ENCODE results near the gene TRPM7.

DNA sequence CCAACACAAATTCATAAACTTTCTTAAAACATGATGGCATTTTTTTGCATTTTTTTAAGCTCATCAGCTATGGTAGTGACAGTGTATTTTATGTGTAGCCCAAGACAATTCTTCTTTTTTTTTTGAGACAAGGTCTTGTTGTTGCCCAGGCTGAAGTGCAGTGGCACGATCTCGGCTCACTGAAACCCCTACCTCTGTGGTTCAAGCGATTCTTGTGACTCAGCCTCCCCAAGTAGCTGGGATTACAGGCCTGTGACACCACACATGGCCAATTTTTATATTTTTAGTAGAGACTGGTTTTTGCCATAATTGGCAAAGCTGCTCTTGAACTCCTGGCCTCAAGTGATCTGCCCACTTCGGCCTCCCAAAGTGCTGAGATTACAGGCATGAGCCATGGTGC, 122.8 kb downstream of the TRPM7 start:
- TF ChIP-seq, protein P1, sequence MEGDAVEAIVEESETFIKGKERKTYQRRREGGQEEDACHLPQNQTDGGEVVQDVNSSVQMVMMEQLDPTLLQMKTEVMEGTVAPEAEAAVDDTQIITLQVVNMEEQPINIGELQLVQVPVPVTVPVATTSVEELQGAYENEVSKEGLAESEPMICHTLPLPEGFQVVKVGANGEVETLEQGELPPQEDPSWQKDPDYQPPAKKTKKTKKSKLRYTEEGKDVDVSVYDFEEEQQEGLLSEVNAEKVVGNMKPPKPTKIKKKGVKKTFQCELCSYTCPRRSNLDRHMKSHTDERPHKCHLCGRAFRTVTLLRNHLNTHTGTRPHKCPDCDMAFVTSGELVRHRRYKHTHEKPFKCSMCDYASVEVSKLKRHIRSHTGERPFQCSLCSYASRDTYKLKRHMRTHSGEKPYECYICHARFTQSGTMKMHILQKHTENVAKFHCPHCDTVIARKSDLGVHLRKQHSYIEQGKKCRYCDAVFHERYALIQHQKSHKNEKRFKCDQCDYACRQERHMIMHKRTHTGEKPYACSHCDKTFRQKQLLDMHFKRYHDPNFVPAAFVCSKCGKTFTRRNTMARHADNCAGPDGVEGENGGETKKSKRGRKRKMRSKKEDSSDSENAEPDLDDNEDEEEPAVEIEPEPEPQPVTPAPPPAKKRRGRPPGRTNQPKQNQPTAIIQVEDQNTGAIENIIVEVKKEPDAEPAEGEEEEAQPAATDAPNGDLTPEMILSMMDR (IDR thresholded peaks at IDR 0.05) = no peak
- TF ChIP-seq POLR2A (IDR thresholded peaks at IDR 0.05) (no peak), POLR2AphosphoS5 (IDR thresholded peaks at IDR 0.05) (no peak), EP300 (IDR thresholded peaks at IDR 0.05) (no peak)
